ENCODE results near the gene PAN2. TPM values are rescaled to one million over a fixed set of nuclear protein-coding genes. Genes with fewer than 3 reads are reported as not detected.

Gene PAN2
- total and polyA plus RNA-seq, 10 of the 15 experiments (the other 5 are each of a cell fraction or from before 2014, with no cell fraction given), result 14.4 to 61.8 (median 34.9) TPM

- TF ChIP-seq ZNF687 (IDR thresholded peaks at IDR 0.05) (no peak), CEBPZ (IDR thresholded peaks at IDR 0.05; ENCODE audit: low read depth, low read length) (no peak), HDGF (IDR thresholded peaks at IDR 0.05) (no peak), IKZF2 (IDR thresholded peaks at IDR 0.05) (peak; percentile 70 to 74; a peak in 3 of 4 replicates), ELK1 (IDR thresholded peaks at IDR 0.05; ENCODE audit: low read depth, low read length) (no peak), PML (IDR thresholded peaks at IDR 0.05; ENCODE audit: low read length) (no peak), EZH2 (IDR thresholded peaks at IDR 0.05; ENCODE audit: borderline replicate concordance, control insufficient read depth, low read depth, low read length) (no peak), STAT3 (IDR thresholded peaks at IDR 0.05; ENCODE audit: low read depth, low read length) (no peak), EP300 (IDR thresholded peaks at IDR 0.05; ENCODE audit: borderline replicate concordance in 1 of 2, control insufficient read depth in 1 of 2, low read depth in 2 of 2, low read length in 2 of 2) (no peak), ESRRA (IDR thresholded peaks at IDR 0.05; ENCODE audit: low read length) (no peak), MYB (IDR thresholded peaks at IDR 0.05; ENCODE audit: borderline replicate concordance, low read depth, low read length) (peak; percentile 67), NBN (IDR thresholded peaks at IDR 0.05) (no peak), RB1 (IDR thresholded peaks at IDR 0.05; ENCODE audit: borderline replicate concordance) (no peak), ETV6 (conservative IDR thresholded peaks at IDR 0.05 in 1 of 2, IDR thresholded peaks at IDR 0.05 in 1 of 2; ENCODE audit: borderline replicate concordance in 1 of 2, low read depth in 1 of 2) (0 out of 4 replicates have a peak, but pooled peaks of 1 of the 2 experiments have one; percentile 20), CBX3 (IDR thresholded peaks at IDR 0.05; ENCODE audit: borderline replicate concordance, low read depth) (no peak), SPI1 (IDR thresholded peaks at IDR 0.05; ENCODE audit: borderline replicate concordance, insufficient read depth, low read depth, low read length) (peak; percentile 69; the same call in 1 of the 2 replicates), NR2C1 (IDR thresholded peaks at IDR 0.05) (peak; percentile 15; the same call in 1 of the 2 replicates), BMI1 (IDR thresholded peaks at IDR 0.05; ENCODE audit: borderline replicate concordance) (no peak), MEF2A (IDR thresholded peaks at IDR 0.05; ENCODE audit: insufficient read depth, low read depth, low read length) (0 out of 2 replicates have a peak, but pooled peaks have one; percentile 30), SREBF1 (IDR thresholded peaks at IDR 0.05; ENCODE audit: low read length) (no peak), SUZ12 (IDR thresholded peaks at IDR 0.05; ENCODE audit: unreplicated experiment) (no peak), PAX8 (IDR thresholded peaks at IDR 0.05) (no peak)
Observed at GRCh38 chr12:56336361-56337167, 2.8 kb upstream of the PAN2 start (continued).
